Endothelial cell of umbilical vein (primary cell): ENCODE results near the gene SLC35D2. TPM values are rescaled to one million over a fixed set of nuclear protein-coding genes. Genes with fewer than 3 reads are reported as not detected.

Source experiments
- BruUV-seq: library from RNA; stranded (reverse); fragments of 400-500 nt; replicated peaks from 2 replicates; lab custom pipeline; 2021; lab: Mats Ljungman, UMichigan
- CTCF ChIA-PET: fragments of 300-600, 350-600 bp; sonication (Branson Sonifier 250); formaldehyde crosslinking; loops from one replicate; lab custom pipeline; 2021; ENCODE audit warnings: antibody characterized with exemption, inconsistent platforms; lab: Charles Lee
- POLR2A ChIA-PET: fragments of 300-600, 350-600 bp; sonication (Branson Sonifier 250); formaldehyde crosslinking; loops from one replicate; lab custom pipeline; 2021; ENCODE audit warnings: antibody characterized with exemption, inconsistent platforms; lab: Charles Lee
- DNase-seq: peaks from one replicate; pipeline ENCODE4 v3.0.0-alpha.2; 2011; ENCODE audit warnings: low read depth, low spot score
- FAIRE-seq: peaks from 2 replicates; lab custom pipeline; 2011; peaks lifted over from hg19 to GRCh38; lab: Jason Lieb, UNC
- H2AFZ ChIP-seq: 2 replicates; pipeline ENCODE4 v1.6.0; 2012; ENCODE audit warnings: low read depth, low read length, control low read depth, inconsistent platforms
- H3K27ac ChIP-seq: 2 replicates; pipeline ENCODE4 v1.5.1; 2011; ENCODE audit warnings: low read depth, mild to moderate bottlenecking, control low read depth, low read length, moderate library complexity; ENCODE audit not compliant: insufficient read depth
- H3K27me3 ChIP-seq, 2 experiments: 2 replicates each; pipeline versions ENCODE4 v1.6.0 to v1.6.1; 2011; ENCODE audit warnings: low read length in 2 of 2, mixed read lengths in 1 of 2; ENCODE audit not compliant: control insufficient read depth in 2 of 2, insufficient read depth in 2 of 2
- H3K36me3 ChIP-seq, 2 experiments: 2 replicates in 1 of 2; 3 replicates in 1 of 2; pipeline ENCODE4 v1.5.1; 2011; ENCODE audit warnings: low read length in 2 of 2, mild to moderate bottlenecking in 1 of 2, moderate library complexity in 1 of 2; ENCODE audit not compliant: control insufficient read depth in 2 of 2, insufficient read depth in 2 of 2; ENCODE audit errors: extremely low read depth in 1 of 2
- H3K4me1 ChIP-seq: 3 replicates; pipeline ENCODE4 v1.5.1; 2011; ENCODE audit warnings: mild to moderate bottlenecking, low read length; ENCODE audit not compliant: control insufficient read depth, insufficient read depth; ENCODE audit errors: extremely low read depth
- H3K4me2 ChIP-seq: 2 replicates; pipeline ENCODE4 v1.6.1; 2011; ENCODE audit warnings: low read length, control low read depth, mixed read lengths; ENCODE audit not compliant: insufficient read depth
- H3K4me3 ChIP-seq, 3 experiments: fragments of 200-600 bp in 1 of 3; sonication (generic), shearing (Covaris generic) in 1 of 3; replicated peaks in 1 of 3; 2 replicates each; pipeline ENCODE4 v1.5.1; 2011 to 2016; ENCODE audit warnings: control low read depth in 3 of 3, low read length in 3 of 3, mild to moderate bottlenecking in 2 of 3, inconsistent platforms in 1 of 3, low read depth in 1 of 3, moderate library complexity in 1 of 3; ENCODE audit not compliant: insufficient read depth in 1 of 3
- H3K79me2 ChIP-seq: 2 replicates; pipeline ENCODE4 v1.6.0; 2012; ENCODE audit warnings: low read length, inconsistent platforms; ENCODE audit not compliant: control insufficient read depth, insufficient read depth
- H3K9ac ChIP-seq: replicated peaks from 2 replicates; pipeline ENCODE3; 2011; ENCODE audit warnings: low read length, control low read depth; ENCODE audit not compliant: insufficient read depth; ENCODE audit errors: extremely low read depth
- H3K9me1 ChIP-seq: replicated peaks from 3 replicates; pipeline ENCODE4 v1.6.0; 2011; ENCODE audit warnings: mild to moderate bottlenecking, low read length; ENCODE audit not compliant: control insufficient read depth, insufficient read depth; ENCODE audit errors: extremely low read depth
- H3K9me3 ChIP-seq: replicated peaks from 2 replicates; pipeline ENCODE4 v1.5.1; 2012; ENCODE audit warnings: low read length, inconsistent platforms; ENCODE audit not compliant: control insufficient read depth, insufficient read depth
- H4K20me1 ChIP-seq: replicated peaks from 2 replicates; pipeline ENCODE3; 2011; ENCODE audit warnings: mild to moderate bottlenecking, low read length; ENCODE audit not compliant: control insufficient read depth, insufficient read depth; ENCODE audit errors: extremely low read depth
- CTCF ChIP-seq, 2 donors: IDR thresholded peaks; 1 replicate in 1 of 2; 2 replicates in 1 of 2; pipeline ENCODE4 v1.5.1; 2011; ENCODE audit warnings: low read length in 2 of 2, mild to moderate bottlenecking in 2 of 2, moderate library complexity in 2 of 2, control low read depth in 1 of 2, inconsistent platforms in 1 of 2, low read depth in 1 of 2; ENCODE audit not compliant: insufficient read depth in 1 of 2; ENCODE audit errors: extremely low read depth in 1 of 2
- EZH2 ChIP-seq: IDR thresholded peaks from 2 replicates; pipeline ENCODE4 v1.6.1; 2012; ENCODE audit warnings: borderline replicate concordance, low read depth, mild to moderate bottlenecking, moderate library complexity, low read length, inconsistent platforms; ENCODE audit not compliant: severe bottlenecking
- FOS ChIP-seq: IDR thresholded peaks from 2 replicates; pipeline ENCODE4 v1.6.1; 2011; ENCODE audit warnings: mild to moderate bottlenecking, low read length, moderate library complexity, borderline replicate concordance; ENCODE audit not compliant: insufficient read depth
- GATA2 ChIP-seq: IDR thresholded peaks from 2 replicates; pipeline ENCODE4 v1.7.0; 2011; ENCODE audit warnings: low read depth, mild to moderate bottlenecking, moderate library complexity, mixed read lengths, low read length; ENCODE audit not compliant: insufficient read length, insufficient read depth
- JUN ChIP-seq: IDR thresholded peaks from 2 replicates; pipeline ENCODE4 v1.6.1; 2011; ENCODE audit warnings: borderline replicate concordance, low read depth; ENCODE audit not compliant: insufficient read length, insufficient read depth
- MAX ChIP-seq: IDR thresholded peaks from 2 replicates; pipeline ENCODE4 v1.6.1; 2011; ENCODE audit not compliant: insufficient read depth, insufficient read length
- MYC ChIP-seq: IDR thresholded peaks from one replicate; pipeline ENCODE4 v1.6.1; 2011; ENCODE audit warnings: mild to moderate bottlenecking, low read depth, low read length
- POLR2A ChIP-seq: IDR thresholded peaks from 2 replicates; pipeline ENCODE4 v1.6.1; 2012; ENCODE audit warnings: low read depth, mild to moderate bottlenecking, control low read depth, low read length
- POLR2AphosphoS5 ChIP-seq: IDR thresholded peaks from 2 replicates; pipeline ENCODE4 v1.6.1; 2012; ENCODE audit warnings: low read depth, mild to moderate bottlenecking, control low read depth, low read length, moderate library complexity; ENCODE audit not compliant: insufficient read depth
- dilution Hi-C: fragments of 300-500 bp; cut with MboI; formaldehyde crosslinking; loops from one replicate; pipeline ENCODE4 v1.15.0; 2019; ENCODE audit warnings: low sequenced_read_pairs; ENCODE audit not compliant: extremely low pct_ligation_motif_present
- intact Hi-C: fragments of 100-400 bp; cut with micrococcal nuclease; formaldehyde crosslinking; loops from one replicate; pipeline ENCODE4 v1.10.0; 2022
- polyA plus RNA-seq, 4 experiments: library from polyadenylated mRNA; depleted of rRNA in 3 of 4; stranded (reverse) in 3 of 4; unstranded in 1 of 4; fragments of >200 nt; gene quantifications; 2 replicates each; pipeline versions ENCODE4 v1.2.1 to v1.2.3, GENCODE V29; 2011 to 2012; ENCODE audit warnings: missing spikeins in 1 of 4
- total RNA-seq: library from RNA; stranded (reverse); gene quantifications from 2 replicates; pipeline ENCODE4 v1.2.3, GENCODE V29; 2021

SLC35D2 gene
- total and polyA plus RNA-seq, 2 donors (not counting 3 experiments of a cell fraction or from before 2014, with no cell fraction given) = 21.1 to 29.9 TPM

GRCh38 chr9:96386157-96386556 lies 2.6 kb upstream of the SLC35D2 start:
- POLR2A ChIA-PET = no interaction called here
- Histone ChIP-seq H2AFZ (no peak overlapping the region), H3K9ac (no peak overlapping the region), H4K20me1 (no peaks in the 10 kb centered on the region), H3K9me1 (no peaks in the 10 kb centered on the region), H3K4me3 (no peak overlapping the region), H3K79me2 (peaks cover 17% of the 10 kb centered on the region), H3K36me3 (peaks cover 0 to 2% of the 10 kb centered on the region in 2 experiments), H3K4me1 (peaks cover 18% of the 10 kb centered on the region), H3K4me2 (no peak overlapping the region), H3K27me3 (no peaks in the 10 kb centered on the region), H3K27ac (no peak overlapping the region), H3K9me3 (no peaks in the 10 kb centered on the region)
- FAIRE-seq (no peak), DNase-seq (no peak)
- TF ChIP-seq MAX (no peak), JUN (no peak), EZH2 (no peak), CTCF (IDR thresholded peaks at IDR 0.05; ENCODE audit: extremely low read depth in 1 of 2, insufficient read depth in 1 of 2, low read depth in 1 of 2, low read length in 2 of 2) (no peak), POLR2A (no peak), MYC (no peak), FOS (no peak), GATA2 (no peak), POLR2AphosphoS5 (no peak)
- CTCF ChIA-PET = interaction anchor here (0.8 to 3.3 kb wide), 3 partner anchors 9 to 60 kb away, joined by 3 to 10 read pairs (median 4); no protein-coding TSS in a partner anchor
- dilution Hi-C loops = no loop called here
- no TSS peak for BruUV-seq
- intact Hi-C loops = no loop called here
